ENCODE results near the gene LINGO4. TPM values are rescaled to one million over a fixed set of nuclear protein-coding genes. Genes with fewer than 3 reads are reported as not detected.

LINGO4 gene
- total RNA-seq, 4 donors from 2014 or later: 0.38 to 2.7 (median 0.81) TPM

GRCh38 chr1:151814426-151814825 lies 9.2 kb upstream of the LINGO4 start:
- no peaks in the 10 kb centered on the region for H3K27me3 ChIP-seq
- 85% methylated on average over 15 of the region's 15 CpGs for WGBS
- peaks cover 11% of the 10 kb centered on the region for H3K4me1 ChIP-seq
- H3K27ac ChIP-seq: no peak overlapping the region
- TF ChIP-seq POLR2A (IDR thresholded peaks at IDR 0.05) (no peak), EP300 (IDR thresholded peaks at IDR 0.05) (no peak), POLR2AphosphoS5 (IDR thresholded peaks at IDR 0.05) (no peak)
- TF ChIP-seq, protein P1, sequence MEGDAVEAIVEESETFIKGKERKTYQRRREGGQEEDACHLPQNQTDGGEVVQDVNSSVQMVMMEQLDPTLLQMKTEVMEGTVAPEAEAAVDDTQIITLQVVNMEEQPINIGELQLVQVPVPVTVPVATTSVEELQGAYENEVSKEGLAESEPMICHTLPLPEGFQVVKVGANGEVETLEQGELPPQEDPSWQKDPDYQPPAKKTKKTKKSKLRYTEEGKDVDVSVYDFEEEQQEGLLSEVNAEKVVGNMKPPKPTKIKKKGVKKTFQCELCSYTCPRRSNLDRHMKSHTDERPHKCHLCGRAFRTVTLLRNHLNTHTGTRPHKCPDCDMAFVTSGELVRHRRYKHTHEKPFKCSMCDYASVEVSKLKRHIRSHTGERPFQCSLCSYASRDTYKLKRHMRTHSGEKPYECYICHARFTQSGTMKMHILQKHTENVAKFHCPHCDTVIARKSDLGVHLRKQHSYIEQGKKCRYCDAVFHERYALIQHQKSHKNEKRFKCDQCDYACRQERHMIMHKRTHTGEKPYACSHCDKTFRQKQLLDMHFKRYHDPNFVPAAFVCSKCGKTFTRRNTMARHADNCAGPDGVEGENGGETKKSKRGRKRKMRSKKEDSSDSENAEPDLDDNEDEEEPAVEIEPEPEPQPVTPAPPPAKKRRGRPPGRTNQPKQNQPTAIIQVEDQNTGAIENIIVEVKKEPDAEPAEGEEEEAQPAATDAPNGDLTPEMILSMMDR (IDR thresholded peaks at IDR 0.05): no peak
- DNase-seq (ENCODE audit: low spot score in 2 of 2): no peak
- H3K36me3 ChIP-seq: peaks cover 7% of the 10 kb centered on the region
- H3K9me3 ChIP-seq: no peaks in the 10 kb centered on the region
- H3K4me3 ChIP-seq: no peak overlapping the region

DNA sequence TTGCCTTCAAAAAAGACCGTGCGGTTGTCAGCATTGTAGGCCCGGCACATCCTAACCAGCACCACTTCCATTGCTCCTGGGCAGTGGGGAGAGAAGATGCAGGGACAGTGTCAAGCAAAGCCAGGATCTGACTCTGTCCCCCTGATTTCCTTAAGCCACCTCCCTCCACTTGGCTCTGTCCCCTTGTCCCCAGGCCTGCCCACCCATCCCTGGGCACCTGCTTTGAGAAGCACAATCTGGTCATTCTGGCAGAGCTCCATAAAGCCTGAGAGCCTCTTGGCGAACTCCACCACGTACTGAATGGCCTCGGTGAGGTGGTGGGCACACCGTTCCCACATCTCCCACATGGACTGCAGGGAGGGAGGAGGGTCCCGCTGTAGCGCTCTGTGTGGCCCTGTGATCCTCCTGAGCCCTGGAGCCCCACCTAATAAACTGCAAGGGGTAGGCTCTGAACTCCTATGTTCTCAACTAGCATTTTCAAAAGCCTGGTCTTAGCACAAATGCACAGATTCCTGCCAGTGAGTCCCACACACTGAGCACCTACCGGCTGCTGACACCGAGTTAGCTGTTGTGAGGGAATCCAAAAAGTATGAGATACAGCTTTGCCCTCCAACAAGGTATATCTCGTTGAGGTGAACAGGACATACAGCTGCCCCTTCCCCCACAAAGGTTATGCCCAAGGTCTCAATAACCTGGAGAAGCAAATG lies 8.2 kb upstream of the LINGO4 start:
- no peak for TF ChIP-seq POLR2AphosphoS5 (IDR thresholded peaks at IDR 0.05)
- TF ChIP-seq EP300 (IDR thresholded peaks at IDR 0.05): no peak
- TF ChIP-seq, protein P1 (IDR thresholded peaks at IDR 0.05): no peak
- no peak for TF ChIP-seq POLR2A (IDR thresholded peaks at IDR 0.05)
- Histone ChIP-seq H3K36me3 (peaks cover 7% of the 10 kb centered on the region), H3K4me3 (no peak overlapping the region), H3K4me1 (peaks cover 11% of the 10 kb centered on the region), H3K9me3 (no peaks in the 10 kb centered on the region), H3K27me3 (no peaks in the 10 kb centered on the region), H3K27ac (no peak overlapping the region)
- DNase-seq (ENCODE audit: low spot score in 2 of 2): no peak
- WGBS: 85% methylated on average over 11 of the region's 12 CpGs

DNA sequence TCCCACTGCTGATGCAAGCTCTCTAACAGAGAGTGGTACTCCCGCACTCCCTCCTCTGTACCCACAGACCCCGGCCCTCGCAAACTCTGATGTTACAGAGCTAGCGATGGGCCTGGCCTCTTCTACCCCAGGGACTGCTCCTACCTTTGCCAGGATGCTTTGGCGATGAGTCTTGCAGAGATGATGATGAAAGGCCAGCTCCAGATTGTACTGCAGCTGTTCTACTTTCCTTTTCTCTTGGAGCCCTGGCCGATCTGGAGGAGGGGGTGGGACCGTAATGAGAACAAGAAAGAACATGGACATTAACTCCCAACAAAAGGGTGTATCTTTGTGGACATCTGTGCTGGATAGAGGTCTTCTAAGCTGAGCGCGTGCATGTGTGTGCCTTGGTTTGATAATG lies 6.0 kb upstream of the LINGO4 start:
- H3K9me3 ChIP-seq: no peaks in the 10 kb centered on the region
- TF ChIP-seq, protein P1 (IDR thresholded peaks at IDR 0.05): no peak
- TF ChIP-seq POLR2A (IDR thresholded peaks at IDR 0.05): no peak
- TF ChIP-seq EP300 (IDR thresholded peaks at IDR 0.05): no peak
- TF ChIP-seq POLR2AphosphoS5 (IDR thresholded peaks at IDR 0.05): no peak
- H3K36me3 ChIP-seq: peaks cover 7% of the 10 kb centered on the region
- H3K27ac ChIP-seq: no peak overlapping the region
- 84% methylated on average over 9 of the region's 9 CpGs for WGBS
- no peak for DNase-seq (ENCODE audit: low spot score in 2 of 2)
- no peaks in the 10 kb centered on the region for H3K27me3 ChIP-seq
- H3K4me1 ChIP-seq: peaks cover 4% of the 10 kb centered on the region
- H3K4me3 ChIP-seq: no peak overlapping the region

GRCh38 chr1:151809985-151810556 lies 4.9 kb upstream of the LINGO4 start:
- WGBS: 94% methylated on average over 1 of the region's 1 CpG
- peaks cover 4% of the 10 kb centered on the region for H3K36me3 ChIP-seq
- peak in 1 of 2 donors; percentile 6 for DNase-seq (ENCODE audit: low spot score in 2 of 2)
- TF ChIP-seq POLR2A (IDR thresholded peaks at IDR 0.05) (no peak), POLR2AphosphoS5 (IDR thresholded peaks at IDR 0.05) (no peak), EP300 (IDR thresholded peaks at IDR 0.05) (no peak)
- TF ChIP-seq, protein P1 (IDR thresholded peaks at IDR 0.05): no peak
- H3K27ac ChIP-seq: no peak overlapping the region
- H3K4me1 ChIP-seq: peaks cover 4% of the 10 kb centered on the region
- no peaks in the 10 kb centered on the region for H3K9me3 ChIP-seq
- no peak overlapping the region for H3K4me3 ChIP-seq
- H3K27me3 ChIP-seq: no peaks in the 10 kb centered on the region

DNA sequence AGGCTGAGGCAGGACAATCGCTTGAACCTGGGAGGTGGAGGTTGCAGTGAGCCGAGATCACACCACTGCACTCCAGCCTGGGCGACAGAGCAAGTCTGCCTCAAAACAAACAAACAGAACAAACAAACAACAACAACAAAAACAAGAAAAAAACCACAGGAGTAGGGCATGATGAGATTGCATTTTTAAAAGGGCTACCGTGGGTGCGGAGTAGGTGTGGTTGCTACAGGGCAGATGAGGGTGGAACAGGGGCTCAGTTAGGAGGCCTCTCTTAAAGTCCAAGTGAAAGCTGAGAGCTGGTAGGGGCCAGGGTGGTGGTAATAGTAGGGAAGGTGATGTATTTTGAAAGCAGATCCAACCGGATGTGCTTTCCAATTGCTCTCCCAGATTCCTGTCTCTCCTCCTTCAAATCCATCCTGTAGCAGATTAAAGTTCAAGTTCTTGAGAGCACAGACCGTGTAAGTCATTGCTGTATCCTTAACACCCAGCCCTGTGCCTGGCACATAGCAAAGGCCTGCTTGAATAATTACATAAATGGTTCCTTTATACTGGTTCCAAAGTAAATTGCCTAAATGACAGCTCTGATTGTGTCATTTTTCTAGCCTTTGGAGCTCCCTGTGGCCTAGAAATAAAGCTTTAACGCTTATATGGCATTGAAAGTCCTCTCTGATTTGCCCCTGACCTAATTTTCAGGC lies 4.2 kb upstream of the LINGO4 start:
- 69% methylated on average over 8 of the region's 8 CpGs for WGBS
- TF ChIP-seq POLR2AphosphoS5 (IDR thresholded peaks at IDR 0.05) (no peak), EP300 (IDR thresholded peaks at IDR 0.05) (no peak), POLR2A (IDR thresholded peaks at IDR 0.05) (no peak)
- TF ChIP-seq, protein P1 (IDR thresholded peaks at IDR 0.05): no peak
- H3K27me3 ChIP-seq: no peaks in the 10 kb centered on the region
- no peak overlapping the region for H3K27ac ChIP-seq
- peaks cover 4% of the 10 kb centered on the region for H3K4me1 ChIP-seq
- no peaks in the 10 kb centered on the region for H3K9me3 ChIP-seq
- peak in 1 of 2 donors; percentile 31 for DNase-seq (ENCODE audit: low spot score in 2 of 2)
- H3K4me3 ChIP-seq: no peak overlapping the region
- H3K36me3 ChIP-seq: no peaks in the 10 kb centered on the region

Measured in suprapubic skin (tissue), 4 donors.